K562 (cell line): Measurements from ENCODE around the gene MPHOSPH6. TPM values are rescaled to one million over a fixed set of nuclear protein-coding genes. Genes with fewer than 3 reads are reported as not detected.

Experiments used
- CEBPZ ChIP-seq: fragments of 150-350 bp; IDR thresholded peaks from 2 replicates; pipeline ENCODE4 v1.6.1; 2014; ENCODE audit warnings: low read depth, mild to moderate bottlenecking, low read length, borderline replicate concordance
- KLF6 ChIP-seq: fragments of 250-450 bp; sonication (Bioruptor Pico); IDR thresholded peaks from 2 replicates; pipeline ENCODE4 v1.4.0; 2020; ENCODE audit warnings: mild to moderate bottlenecking, moderate library complexity, borderline replicate concordance
- MTA1 ChIP-seq: fragments of 450-650 bp; IDR thresholded peaks from 2 replicates; pipeline ENCODE4 v1.6.1; 2017; ENCODE audit warnings: borderline replicate concordance
- MTA2 ChIP-seq: fragments of 450-650 bp; IDR thresholded peaks from 2 replicates; pipeline ENCODE4 v1.6.1; 2016; ENCODE audit warnings: low read depth
- NFIX ChIP-seq: fragments of 250-450 bp; sonication (Bioruptor Pico); IDR thresholded peaks from 2 replicates; pipeline ENCODE4 v1.4.0; 2020; ENCODE audit warnings: low read depth, mild to moderate bottlenecking, moderate library complexity
- NFXL1 ChIP-seq: fragments of 450-650 bp; formaldehyde crosslinking; IDR thresholded peaks from 2 replicates; pipeline ENCODE4 v1.4.0; 2021; ENCODE audit warnings: mild to moderate bottlenecking
- NKRF ChIP-seq: fragments of 450-650 bp; IDR thresholded peaks from 2 replicates; pipeline ENCODE4 v1.6.1; 2016; ENCODE audit warnings: borderline replicate concordance
- RFX5 ChIP-seq: IDR thresholded peaks from 2 replicates; pipeline ENCODE4 v1.6.1; 2011; ENCODE audit warnings: low read depth, mild to moderate bottlenecking, improper control_type of control experiment, low read length
- U2AF1 ChIP-seq: fragments of 200-400 bp; formaldehyde crosslinking; optimal IDR thresholded peaks from 2 replicates; pipeline ENCODE3; 2017; ENCODE audit warnings: mild to moderate bottlenecking, low read depth, low read length, moderate library complexity
- ZNF764 ChIP-seq: fragments of 250-450 bp; sonication (Bioruptor Pico); IDR thresholded peaks from 2 replicates; pipeline ENCODE4 v1.4.0; 2020; ENCODE audit warnings: low read depth, mild to moderate bottlenecking, moderate library complexity
- polyA plus RNA-seq, 8 experiments: library from polyadenylated mRNA; depleted of rRNA in 4 of 8; stranded (reverse) in 5 of 8; unstranded in 3 of 8; fragments of >200 nt; fragmentation: Nextera tagmentation in 2 of 8; fragmentation: Illumina TruSeq in 1 of 8; extraction: Ambion mirVana in 2 of 8; extraction: Trizol in 1 of 8; gene quantifications; 2 replicates each; pipeline versions ENCODE4 v1.2.1 to v1.2.3, GENCODE V29; 2011 to 2014; ENCODE audit warnings: inconsistent platforms in 1 of 8, missing spikeins in 1 of 8
- total RNA-seq, 7 experiments: library from RNA; depleted of rRNA in 6 of 7; stranded (reverse); fragments of >200 nt in 6 of 7; fragmentation: Illumina TruSeq in 2 of 7; extraction: Trizol in 2 of 7; gene quantifications; 2 replicates each; pipeline versions ENCODE4 v1.2.1 to v1.2.3, GENCODE V29; 2011 to 2021; ENCODE audit warnings: low replicate concordance in 1 of 7
- TF ChIP-seq, protein P1 (sequence below): fragments of 150-350 bp; conservative IDR thresholded peaks from 2 replicates; pipeline ENCODE4 v1.6.1; 2014; ENCODE audit warnings: low read length
- TF ChIP-seq, protein P2 (sequence below): fragments of 200-800 bp; sonication (Bioruptor generic); IDR thresholded peaks from 2 replicates; pipeline ENCODE4 v1.6.1; 2016; ENCODE audit warnings: missing genetic modification characterization, missing compliant biosample characterization

MPHOSPH6 gene
- total and polyA plus RNA-seq, 9 of the 15 experiments (the other 6 are each of a cell fraction or from before 2014, with no cell fraction given), result 37.0 to 153 (median 76.7) TPM

- TF ChIP-seq NKRF (peak; percentile 89), RFX5 (no peak), U2AF1 (peak; percentile 53), MTA2 (no peak), MTA1 (no peak), NFIX (CRISPR knock-in tag) (no peak), KLF6 (no peak), NFXL1 (CRISPR knock-in tag) (no peak), CEBPZ (no peak), ZNF764 (CRISPR knock-in tag) (no peak)
- TF ChIP-seq, protein P1, sequence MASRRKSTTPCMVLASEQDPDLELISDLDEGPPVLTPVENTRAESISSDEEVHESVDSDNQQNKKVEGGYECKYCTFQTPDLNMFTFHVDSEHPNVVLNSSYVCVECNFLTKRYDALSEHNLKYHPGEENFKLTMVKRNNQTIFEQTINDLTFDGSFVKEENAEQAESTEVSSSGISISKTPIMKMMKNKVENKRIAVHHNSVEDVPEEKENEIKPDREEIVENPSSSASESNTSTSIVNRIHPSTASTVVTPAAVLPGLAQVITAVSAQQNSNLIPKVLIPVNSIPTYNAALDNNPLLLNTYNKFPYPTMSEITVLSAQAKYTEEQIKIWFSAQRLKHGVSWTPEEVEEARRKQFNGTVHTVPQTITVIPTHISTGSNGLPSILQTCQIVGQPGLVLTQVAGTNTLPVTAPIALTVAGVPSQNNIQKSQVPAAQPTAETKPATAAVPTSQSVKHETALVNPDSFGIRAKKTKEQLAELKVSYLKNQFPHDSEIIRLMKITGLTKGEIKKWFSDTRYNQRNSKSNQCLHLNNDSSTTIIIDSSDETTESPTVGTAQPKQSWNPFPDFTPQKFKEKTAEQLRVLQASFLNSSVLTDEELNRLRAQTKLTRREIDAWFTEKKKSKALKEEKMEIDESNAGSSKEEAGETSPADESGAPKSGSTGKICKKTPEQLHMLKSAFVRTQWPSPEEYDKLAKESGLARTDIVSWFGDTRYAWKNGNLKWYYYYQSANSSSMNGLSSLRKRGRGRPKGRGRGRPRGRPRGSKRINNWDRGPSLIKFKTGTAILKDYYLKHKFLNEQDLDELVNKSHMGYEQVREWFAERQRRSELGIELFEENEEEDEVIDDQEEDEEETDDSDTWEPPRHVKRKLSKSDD, result no peak
- TF ChIP-seq, protein P2, sequence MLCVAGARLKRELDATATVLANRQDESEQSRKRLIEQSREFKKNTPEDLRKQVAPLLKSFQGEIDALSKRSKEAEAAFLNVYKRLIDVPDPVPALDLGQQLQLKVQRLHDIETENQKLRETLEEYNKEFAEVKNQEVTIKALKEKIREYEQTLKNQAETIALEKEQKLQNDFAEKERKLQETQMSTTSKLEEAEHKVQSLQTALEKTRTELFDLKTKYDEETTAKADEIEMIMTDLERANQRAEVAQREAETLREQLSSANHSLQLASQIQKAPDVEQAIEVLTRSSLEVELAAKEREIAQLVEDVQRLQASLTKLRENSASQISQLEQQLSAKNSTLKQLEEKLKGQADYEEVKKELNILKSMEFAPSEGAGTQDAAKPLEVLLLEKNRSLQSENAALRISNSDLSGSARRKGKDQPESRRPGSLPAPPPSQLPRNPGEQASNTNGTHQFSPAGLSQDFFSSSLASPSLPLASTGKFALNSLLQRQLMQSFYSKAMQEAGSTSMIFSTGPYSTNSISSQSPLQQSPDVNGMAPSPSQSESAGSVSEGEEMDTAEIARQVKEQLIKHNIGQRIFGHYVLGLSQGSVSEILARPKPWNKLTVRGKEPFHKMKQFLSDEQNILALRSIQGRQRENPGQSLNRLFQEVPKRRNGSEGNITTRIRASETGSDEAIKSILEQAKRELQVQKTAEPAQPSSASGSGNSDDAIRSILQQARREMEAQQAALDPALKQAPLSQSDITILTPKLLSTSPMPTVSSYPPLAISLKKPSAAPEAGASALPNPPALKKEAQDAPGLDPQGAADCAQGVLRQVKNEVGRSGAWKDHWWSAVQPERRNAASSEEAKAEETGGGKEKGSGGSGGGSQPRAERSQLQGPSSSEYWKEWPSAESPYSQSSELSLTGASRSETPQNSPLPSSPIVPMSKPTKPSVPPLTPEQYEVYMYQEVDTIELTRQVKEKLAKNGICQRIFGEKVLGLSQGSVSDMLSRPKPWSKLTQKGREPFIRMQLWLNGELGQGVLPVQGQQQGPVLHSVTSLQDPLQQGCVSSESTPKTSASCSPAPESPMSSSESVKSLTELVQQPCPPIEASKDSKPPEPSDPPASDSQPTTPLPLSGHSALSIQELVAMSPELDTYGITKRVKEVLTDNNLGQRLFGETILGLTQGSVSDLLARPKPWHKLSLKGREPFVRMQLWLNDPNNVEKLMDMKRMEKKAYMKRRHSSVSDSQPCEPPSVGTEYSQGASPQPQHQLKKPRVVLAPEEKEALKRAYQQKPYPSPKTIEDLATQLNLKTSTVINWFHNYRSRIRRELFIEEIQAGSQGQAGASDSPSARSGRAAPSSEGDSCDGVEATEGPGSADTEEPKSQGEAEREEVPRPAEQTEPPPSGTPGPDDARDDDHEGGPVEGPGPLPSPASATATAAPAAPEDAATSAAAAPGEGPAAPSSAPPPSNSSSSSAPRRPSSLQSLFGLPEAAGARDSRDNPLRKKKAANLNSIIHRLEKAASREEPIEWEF (CRISPR knock-in tag), result no peak
These were observed at the start of gene MPHOSPH6 (continued) for GRCh38 chr16:82169861-82170845.
